Panc1 (cell line): ENCODE measurements around the gene CTSK.

ENCODE experiments used
- POLR2AphosphoS5 ChIP-seq: IDR thresholded peaks from 2 replicates; pipeline ENCODE4 v1.6.1; 2012; ENCODE audit warnings: mild to moderate bottlenecking, low read depth, low read length, moderate library complexity
- TF ChIP-seq, protein P1 (sequence below): fragments of 450-650 bp; IDR thresholded peaks from 2 replicates; pipeline ENCODE4 v1.5.1; 2017; ENCODE audit warnings: mild to moderate bottlenecking

DNA sequence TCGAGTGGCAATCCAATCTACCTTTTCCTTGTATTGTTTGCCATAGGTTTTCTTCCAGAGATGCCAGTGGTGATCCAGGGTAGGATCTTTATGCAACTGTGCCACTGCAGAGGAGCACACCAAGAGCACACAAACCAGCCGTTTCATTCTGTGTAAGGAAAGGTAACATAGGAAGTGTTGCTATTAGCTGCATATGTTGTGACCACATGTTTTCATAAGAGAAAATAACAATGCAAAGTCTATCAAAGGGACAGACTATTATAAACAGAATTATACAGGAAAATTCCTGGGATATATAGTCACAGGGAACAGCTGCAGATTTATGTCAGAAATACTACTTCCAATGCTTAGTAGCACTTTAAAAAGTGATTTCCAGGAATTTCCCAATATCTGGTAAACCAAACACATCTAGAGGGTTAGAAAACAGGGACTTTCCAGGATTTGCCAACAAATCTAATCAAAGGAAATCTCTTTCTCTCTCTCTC lies 43.4 kb downstream of the CTSK start:
- TF ChIP-seq, protein P1, sequence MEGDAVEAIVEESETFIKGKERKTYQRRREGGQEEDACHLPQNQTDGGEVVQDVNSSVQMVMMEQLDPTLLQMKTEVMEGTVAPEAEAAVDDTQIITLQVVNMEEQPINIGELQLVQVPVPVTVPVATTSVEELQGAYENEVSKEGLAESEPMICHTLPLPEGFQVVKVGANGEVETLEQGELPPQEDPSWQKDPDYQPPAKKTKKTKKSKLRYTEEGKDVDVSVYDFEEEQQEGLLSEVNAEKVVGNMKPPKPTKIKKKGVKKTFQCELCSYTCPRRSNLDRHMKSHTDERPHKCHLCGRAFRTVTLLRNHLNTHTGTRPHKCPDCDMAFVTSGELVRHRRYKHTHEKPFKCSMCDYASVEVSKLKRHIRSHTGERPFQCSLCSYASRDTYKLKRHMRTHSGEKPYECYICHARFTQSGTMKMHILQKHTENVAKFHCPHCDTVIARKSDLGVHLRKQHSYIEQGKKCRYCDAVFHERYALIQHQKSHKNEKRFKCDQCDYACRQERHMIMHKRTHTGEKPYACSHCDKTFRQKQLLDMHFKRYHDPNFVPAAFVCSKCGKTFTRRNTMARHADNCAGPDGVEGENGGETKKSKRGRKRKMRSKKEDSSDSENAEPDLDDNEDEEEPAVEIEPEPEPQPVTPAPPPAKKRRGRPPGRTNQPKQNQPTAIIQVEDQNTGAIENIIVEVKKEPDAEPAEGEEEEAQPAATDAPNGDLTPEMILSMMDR, result no peak
- no peak for TF ChIP-seq POLR2AphosphoS5
